ENCODE measurements around the gene LITAF.
"Not testable (repeated sequence)": the region's sequence is repeated elsewhere in the genome, so short reads cannot be mapped to it uniquely, and the experiment has no call there.

The LITAF gene

GRCh38 chr16:11513366-11513765 lies 73.4 kb downstream of the LITAF start:
- not testable (repeated sequence) for DNase-seq

GRCh38 chr16:11511801-11512200 lies 74.9 kb downstream of the LITAF start:
- no peak for DNase-seq

DNA sequence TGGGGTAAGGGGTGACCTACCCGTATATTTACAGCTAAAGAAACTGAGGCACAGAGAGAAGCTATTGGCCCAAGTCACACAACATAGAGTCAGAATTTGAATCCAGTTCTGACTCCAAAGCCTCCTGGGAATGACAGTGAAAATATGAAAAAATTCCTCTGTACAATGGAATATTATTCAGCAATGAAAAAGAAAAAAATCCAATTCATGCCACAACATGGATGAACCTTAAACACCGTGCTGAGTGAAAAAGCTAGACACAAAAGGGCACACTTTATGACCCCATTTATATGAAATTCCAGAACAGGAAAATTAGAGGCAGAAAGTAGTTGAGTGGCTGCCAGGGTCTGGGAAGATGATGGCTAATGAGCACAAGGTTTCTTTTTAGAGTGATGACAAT lies 75.4 kb downstream of the LITAF start:
- DNase-seq = no peak

DNA sequence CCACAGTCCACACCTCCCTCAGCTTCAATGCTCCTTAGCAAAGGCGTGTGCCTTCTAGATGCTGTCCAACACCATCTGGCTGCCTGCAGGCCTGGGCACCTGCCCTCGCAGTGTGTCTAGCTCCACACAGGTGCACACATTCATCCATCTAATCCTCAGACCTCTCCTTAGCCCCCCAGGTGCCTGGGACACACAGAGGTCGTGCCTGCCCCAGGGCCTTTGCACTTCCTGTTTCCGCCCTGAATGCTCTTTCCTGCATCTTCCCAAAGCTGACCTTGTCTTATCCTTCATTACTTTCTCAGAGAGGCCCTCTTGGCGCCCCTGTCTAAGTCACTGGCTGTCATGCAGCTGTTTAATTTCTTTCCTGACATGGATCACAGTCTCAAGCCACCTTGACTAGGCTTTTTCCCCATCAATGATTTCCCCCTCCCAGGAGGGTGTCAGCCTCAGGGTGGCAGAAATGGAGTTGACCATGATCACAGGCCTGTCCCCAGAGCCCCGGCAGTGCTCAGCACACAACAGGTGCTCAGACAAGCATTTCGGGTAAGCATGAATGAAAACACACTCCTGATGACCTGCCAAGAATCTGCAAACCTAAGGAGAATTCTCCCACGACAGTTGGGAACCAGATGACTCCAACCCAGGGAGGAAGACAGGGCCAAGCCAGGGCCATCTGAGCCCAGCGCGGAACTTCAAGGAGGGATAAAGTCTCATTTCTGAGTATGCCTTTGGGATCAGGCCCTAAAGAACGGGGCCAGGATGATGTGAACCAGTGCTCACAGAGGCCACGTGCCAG lies 76.3 kb downstream of the LITAF start:
- DNase-seq = no peak

GRCh38 chr16:11507991-11508390 lies 78.7 kb downstream of the LITAF start:
- no peak for DNase-seq

DNA sequence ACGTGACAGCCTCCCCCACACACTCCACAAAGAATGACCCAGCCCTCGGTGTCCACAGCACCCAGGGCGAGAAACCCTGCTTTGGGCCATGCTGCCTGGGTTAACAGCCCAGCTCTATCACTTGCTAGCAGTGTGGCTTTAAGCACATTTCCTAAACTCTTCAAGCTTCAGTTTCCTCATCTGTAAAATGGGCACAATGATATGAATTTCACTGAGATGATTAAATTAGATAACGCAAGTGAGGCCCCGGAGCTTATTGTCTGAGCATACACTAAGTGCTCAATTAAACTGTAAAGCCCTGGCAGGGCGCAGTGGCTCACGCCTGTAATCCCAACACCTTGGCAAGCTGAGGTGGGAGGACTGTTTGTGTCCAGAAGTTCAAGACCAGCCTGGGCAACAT lies 79.4 kb downstream of the LITAF start:
- DNase-seq = no peak

- no peak for DNase-seq
Measured at GRCh38 chr16:11506741-11507305, 79.9 kb downstream of the LITAF start.

DNA sequence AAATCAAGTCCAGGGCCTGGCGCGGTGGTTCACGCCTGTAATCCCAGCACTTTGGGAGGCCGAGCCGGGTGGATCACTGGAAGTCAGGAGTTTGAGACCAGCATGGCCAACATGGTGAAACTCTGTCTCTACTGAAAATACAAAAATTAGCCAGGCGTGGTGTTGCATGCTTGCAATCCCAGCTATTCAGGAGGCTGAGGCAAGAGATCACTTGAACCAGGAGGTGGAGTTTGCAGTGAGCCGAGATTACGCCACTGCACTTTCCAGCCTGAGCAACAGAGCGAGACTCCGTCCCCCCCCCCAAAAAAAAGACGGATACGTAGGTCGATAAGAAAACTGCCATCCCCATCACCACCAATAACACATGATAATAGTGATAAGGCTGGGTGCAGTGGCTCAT lies 82.5 kb downstream of the LITAF start:
- DNase-seq = not testable (repeated sequence)

DNA sequence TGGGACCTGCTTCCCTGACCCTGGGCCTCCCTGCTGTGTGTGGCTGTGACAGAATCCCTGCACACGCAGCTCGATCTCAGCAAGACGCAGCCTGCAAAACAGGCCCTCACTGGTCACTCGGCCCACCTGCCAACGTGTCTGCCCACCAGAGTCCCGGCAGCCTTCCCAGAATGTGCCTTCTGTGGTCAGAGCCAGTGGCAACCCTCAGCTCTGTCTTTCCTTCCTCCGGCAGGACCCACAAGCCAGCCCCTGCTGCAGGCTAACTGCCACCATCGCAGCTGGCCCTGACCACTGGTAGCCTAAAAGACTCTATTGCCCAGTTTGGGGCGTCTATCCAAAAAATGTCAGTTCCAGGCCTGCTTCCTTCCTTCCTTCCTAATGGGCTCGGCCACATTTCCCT lies 83.2 kb downstream of the LITAF start:
- no peak for DNase-seq

GRCh38 chr16:11502239-11502638 lies 84.5 kb downstream of the LITAF start:
- DNase-seq = no peak

DNA sequence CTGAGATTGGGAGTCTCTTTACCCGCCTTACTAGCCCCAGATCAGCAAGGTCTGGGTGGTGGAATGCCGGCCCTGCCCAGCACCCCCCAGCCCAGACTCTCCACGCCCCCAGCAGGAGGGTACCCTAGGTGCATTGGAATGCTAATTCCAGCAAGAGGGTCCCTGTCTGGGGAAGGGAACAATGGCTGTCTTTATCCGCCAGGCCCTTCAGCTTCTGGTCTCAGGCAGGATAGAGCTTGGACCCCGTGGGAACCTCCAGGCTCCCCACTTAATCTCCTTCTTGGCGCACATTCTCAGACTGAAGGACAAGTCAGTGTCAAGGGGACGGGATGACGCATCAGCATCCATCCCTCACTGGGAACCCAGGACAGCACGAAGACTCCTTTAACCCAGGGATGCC lies 85.1 kb downstream of the LITAF start:
- DNase-seq = no peak

- DNase-seq = no peak
Measured at GRCh38 chr16:11500700-11501346, 85.9 kb downstream of the LITAF start.

DNA sequence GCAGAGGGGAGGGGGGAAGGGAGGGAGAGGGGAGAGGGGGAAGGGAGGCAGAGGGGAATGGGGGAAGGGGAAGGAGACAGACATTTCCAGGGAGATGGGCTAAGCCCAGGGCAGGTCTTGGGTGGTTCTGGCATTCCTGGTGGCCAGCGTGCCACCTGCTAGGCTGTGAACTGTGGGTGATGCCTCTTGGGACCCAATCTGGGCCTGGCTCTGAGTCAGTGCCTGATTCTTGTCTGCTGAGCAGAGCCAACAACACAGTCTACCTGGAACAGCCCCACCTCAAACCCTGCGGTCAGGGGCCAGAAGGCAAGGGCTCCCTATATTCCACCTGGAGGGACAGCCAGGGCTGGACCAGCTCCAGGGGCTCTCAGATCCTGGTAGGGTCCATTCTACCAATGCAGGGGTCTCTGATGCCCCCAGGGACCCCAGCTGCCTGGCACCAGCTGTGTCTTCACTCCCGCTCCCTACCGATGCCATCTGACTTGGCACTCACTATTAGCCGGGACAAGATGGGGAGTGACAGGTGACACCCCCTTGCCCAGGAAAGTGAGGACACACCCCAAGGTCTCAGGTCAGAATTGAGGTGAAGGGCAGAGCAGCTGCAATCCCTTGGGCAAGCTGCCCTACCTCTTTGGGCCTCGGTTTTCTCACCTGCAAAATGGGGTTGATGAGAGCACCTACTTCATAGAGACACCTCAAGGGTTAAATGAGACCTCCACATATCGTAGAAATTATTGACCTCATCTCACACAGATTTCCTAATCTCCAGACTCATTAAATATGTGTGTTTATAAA lies 87.2 kb downstream of the LITAF start:
- no peak for DNase-seq

- no peak for DNase-seq
Measured at GRCh38 chr16:11498683-11499082, 88.0 kb downstream of the LITAF start.

GRCh38 chr16:11497851-11498289 lies 88.8 kb downstream of the LITAF start:
- DNase-seq = no peak

Data from CD4-positive, alpha-beta T cell treated with Interleukin-4 for 4 hours (primary cell).